Measurements from ENCODE around the gene B4GALT7.

- TF ChIP-seq EZH2 (IDR thresholded peaks at IDR 0.05; ENCODE audit: insufficient read depth, poor library complexity, severe bottlenecking) = no peak
- no peak for TF ChIP-seq EZH2phosphoT487 (IDR thresholded peaks at IDR 0.05; ENCODE audit: insufficient read depth, low read depth)
These were observed 42.1 kb upstream of the B4GALT7 start for GRCh38 chr5:177557796-177558195.

All from GM23248 (cell line).